ENCODE data around the gene CUL2.
A peak's percentile ranks its signal among the peaks of the same experiment; 100 is the strongest.

CUL2 gene

GRCh38 chr10:34966451-34966850 lies 123.7 kb downstream of the CUL2 start:
- peak; percentile 57 for DNase-seq (ENCODE audit: low read depth)
- TF ChIP-seq CTCF (conservative IDR thresholded peaks at IDR 0.05; ENCODE audit: control insufficient read depth, insufficient read depth, low read depth, low read length), result no peak
- H3K4me3 ChIP-seq (ENCODE audit: control insufficient read depth, low read depth, low read length), result no peak overlapping the region

GRCh38 chr10:34966040-34966439 lies 124.1 kb downstream of the CUL2 start:
- no peak for TF ChIP-seq CTCF (conservative IDR thresholded peaks at IDR 0.05; ENCODE audit: control insufficient read depth, insufficient read depth, low read depth, low read length)
- no peak overlapping the region for H3K4me3 ChIP-seq (ENCODE audit: control insufficient read depth, low read depth, low read length)
- DNase-seq (ENCODE audit: low read depth), result no peak

GRCh38 chr10:34964166-34964800 lies 125.9 kb downstream of the CUL2 start:
- no peak for DNase-seq (ENCODE audit: low read depth)
- H3K4me3 ChIP-seq (ENCODE audit: control insufficient read depth, low read depth, low read length), result no peak overlapping the region
- TF ChIP-seq CTCF (conservative IDR thresholded peaks at IDR 0.05; ENCODE audit: control insufficient read depth, insufficient read depth, low read depth, low read length), result no peak

GRCh38 chr10:34962866-34963265 lies 127.3 kb downstream of the CUL2 start:
- no peak overlapping the region for H3K4me3 ChIP-seq (ENCODE audit: control insufficient read depth, low read depth, low read length)
- no peak for DNase-seq (ENCODE audit: low read depth)
- no peak for TF ChIP-seq CTCF (conservative IDR thresholded peaks at IDR 0.05; ENCODE audit: control insufficient read depth, insufficient read depth, low read depth, low read length)

GRCh38 chr10:34960983-34961382 lies 129.2 kb downstream of the CUL2 start:
- DNase-seq (ENCODE audit: low read depth), result peak; percentile 50

GRCh38 chr10:34959786-34960185 lies 130.4 kb downstream of the CUL2 start:
- H3K4me3 ChIP-seq (ENCODE audit: control insufficient read depth, low read depth, low read length), result no peak overlapping the region
- TF ChIP-seq CTCF (conservative IDR thresholded peaks at IDR 0.05; ENCODE audit: control insufficient read depth, insufficient read depth, low read depth, low read length), result no peak
- no peak for DNase-seq (ENCODE audit: low read depth)

More at GRCh38 chr10:34960983-34961382, 129.2 kb downstream of the CUL2 start:
- H3K4me3 ChIP-seq (ENCODE audit: control insufficient read depth, low read depth, low read length), result no peak overlapping the region
- peak; percentile 35 for TF ChIP-seq CTCF (conservative IDR thresholded peaks at IDR 0.05; ENCODE audit: control insufficient read depth, insufficient read depth, low read depth, low read length)

- no peak for TF ChIP-seq CTCF (conservative IDR thresholded peaks at IDR 0.05; ENCODE audit: control insufficient read depth, insufficient read depth, low read depth, low read length)
- H3K4me3 ChIP-seq (ENCODE audit: control insufficient read depth, low read depth, low read length), result no peak overlapping the region
- no peak for DNase-seq (ENCODE audit: low read depth)
Observed at GRCh38 chr10:34959321-34959720, 130.8 kb downstream of the CUL2 start.

Measured in fibroblast of mammary gland (primary cell).